H1 (cell line): Measurements from ENCODE around the gene KRT7. TPM values are rescaled to one million over a fixed set of nuclear protein-coding genes. Genes with fewer than 3 reads are reported as not detected.

Experiments used
- CTCF ChIA-PET: fragments of 300-600 bp; sonication (Branson Sonifier 250); formaldehyde crosslinking; loops from one replicate; lab custom pipeline; 2021; ENCODE audit not compliant: partially characterized antibody; lab: Charles Lee
- POLR2A ChIA-PET: fragments of 300-600 bp; sonication (Branson Sonifier 250); formaldehyde crosslinking; loops from one replicate; lab custom pipeline; 2021; ENCODE audit warnings: inconsistent platforms; ENCODE audit not compliant: partially characterized antibody; lab: Charles Lee
- DNase-seq, 2 experiments: peaks; one replicate each; pipeline versions ENCODE4 v3.0.0 to v3.0.0-alpha.2; 2010 to 2022; ENCODE audit warnings: low spot score in 2 of 2, low read depth in 1 of 2, mixed read lengths in 1 of 2
- FAIRE-seq: peaks from 2 replicates; lab custom pipeline; 2011; peaks lifted over from hg19 to GRCh38; lab: Jason Lieb, UNC
- H2AFZ ChIP-seq: 2 replicates; pipeline ENCODE4 v1.8.1; 2012; ENCODE audit warnings: low read length, inconsistent platforms
- H2AK5ac ChIP-seq: 2 replicates; pipeline ENCODE4 v1.6.1; 2013; ENCODE audit warnings: low read depth, low read length
- H2BK120ac ChIP-seq: replicated peaks from 2 replicates; pipeline ENCODE3; 2013; ENCODE audit warnings: low read depth, low read length, inconsistent platforms
- H2BK12ac ChIP-seq: 2 replicates; pipeline ENCODE4 v1.6.1; 2013; ENCODE audit warnings: low read depth, low read length
- H2BK15ac ChIP-seq: 2 replicates; pipeline ENCODE4 v1.6.1; 2013; ENCODE audit warnings: low read length
- H2BK20ac ChIP-seq: 2 replicates; pipeline ENCODE4 v1.6.1; 2013; ENCODE audit warnings: low read length
- H2BK5ac ChIP-seq: 2 replicates; pipeline ENCODE4 v1.6.1; 2013; ENCODE audit warnings: low read depth, low read length
- H3K14ac ChIP-seq: 2 replicates; pipeline ENCODE4 v1.6.1; 2013; ENCODE audit warnings: inconsistent platforms; ENCODE audit not compliant: insufficient read length
- H3K18ac ChIP-seq: 2 replicates; pipeline ENCODE4 v1.6.1; 2013; ENCODE audit warnings: low read length; ENCODE audit errors: extremely low read depth
- H3K23ac ChIP-seq: 2 replicates; pipeline ENCODE4 v1.6.1; 2013; ENCODE audit warnings: inconsistent platforms; ENCODE audit not compliant: insufficient read length
- H3K23me2 ChIP-seq: 2 replicates; pipeline ENCODE4 v1.6.1; 2013; ENCODE audit warnings: low read depth, low read length
- H3K27ac ChIP-seq: 2 replicates; pipeline ENCODE4 v1.6.1; 2011; ENCODE audit warnings: low read depth, low read length, inconsistent platforms
- H3K27me3 ChIP-seq, 4 experiments: replicated peaks in 1 of 4; 1 replicate in 1 of 4; 2 replicates in 3 of 4; pipeline versions ENCODE4 v1.6.1 to v1.8.1; 2011 to 2013; ENCODE audit warnings: low read length in 3 of 4, mild to moderate bottlenecking in 3 of 4, inconsistent platforms in 2 of 4, mixed read lengths in 2 of 4, moderate library complexity in 1 of 4; ENCODE audit not compliant: control insufficient read depth in 3 of 4, insufficient read depth in 3 of 4; ENCODE audit errors: extremely low read depth in 1 of 4
- H3K36me3 ChIP-seq, 4 experiments: 2 replicates each; pipeline versions ENCODE4 v1.6.1 to v1.8.1; 2011 to 2013; ENCODE audit warnings: mild to moderate bottlenecking in 4 of 4, low read length in 3 of 4, moderate library complexity in 2 of 4, control low read depth in 1 of 4, inconsistent platforms in 1 of 4; ENCODE audit not compliant: insufficient read depth in 4 of 4, control insufficient read depth in 2 of 4
- H3K4ac ChIP-seq: replicated peaks from 2 replicates; pipeline ENCODE3; 2013; ENCODE audit warnings: low read length, low read depth, mixed read lengths, inconsistent platforms; ENCODE audit not compliant: insufficient read length
- H3K4me1 ChIP-seq, 4 experiments: replicated peaks in 1 of 4; 1 replicate in 1 of 4; 2 replicates in 3 of 4; pipeline versions ENCODE4 v1.6.1 to v1.8.1; 2011 to 2013; ENCODE audit warnings: low read length in 3 of 4, inconsistent platforms in 2 of 4, mixed read lengths in 1 of 4; ENCODE audit not compliant: insufficient read depth in 4 of 4, control insufficient read depth in 3 of 4
- H3K4me2 ChIP-seq, 2 experiments: 2 replicates each; pipeline versions ENCODE4 v1.6.1 to v1.8.1; 2011 to 2013; ENCODE audit warnings: low read depth in 2 of 2, low read length in 2 of 2, control low read depth in 1 of 2, inconsistent platforms in 1 of 2, mild to moderate bottlenecking in 1 of 2; ENCODE audit not compliant: insufficient read depth in 1 of 2
- H3K4me3 ChIP-seq, 4 experiments: fragments of 200-600, 300-600 bp in 1 of 4; sonication (generic), shearing (Covaris generic), sonication (Bioruptor Twin) in 1 of 4; 2 replicates each; pipeline versions ENCODE4 v1.5.1 to v1.8.1; 2011 to 2016; ENCODE audit warnings: low read length in 4 of 4, low read depth in 3 of 4, control low read depth in 2 of 4, inconsistent platforms in 2 of 4, mild to moderate bottlenecking in 2 of 4, mixed read lengths in 1 of 4, moderate library complexity in 1 of 4; ENCODE audit not compliant: insufficient read depth in 2 of 4; ENCODE audit errors: extremely low read depth in 1 of 4
- H3K56ac ChIP-seq: replicated peaks from 2 replicates; pipeline ENCODE3; 2013; ENCODE audit warnings: low read depth, mild to moderate bottlenecking, mixed read lengths, low read length, inconsistent platforms; ENCODE audit not compliant: insufficient read length
- H3K79me1 ChIP-seq: 2 replicates; pipeline ENCODE4 v1.6.1; 2013; ENCODE audit warnings: low read depth, low read length, control low read depth
- H3K79me2 ChIP-seq, 2 experiments: 2 replicates each; pipeline versions ENCODE4 v1.6.1 to v1.8.1; 2012 to 2013; ENCODE audit warnings: low read length in 2 of 2, mild to moderate bottlenecking in 2 of 2, inconsistent platforms in 1 of 2; ENCODE audit not compliant: insufficient read depth in 2 of 2, control insufficient read depth in 1 of 2
- H3K9ac ChIP-seq, 4 experiments: replicated peaks in 1 of 4; 1 replicate in 1 of 4; 2 replicates in 3 of 4; pipeline versions ENCODE4 v1.6.1 to v1.8.1; 2011 to 2013; ENCODE audit warnings: low read depth in 3 of 4, low read length in 3 of 4, control low read depth in 2 of 4, mild to moderate bottlenecking in 2 of 4, moderate library complexity in 2 of 4, inconsistent platforms in 1 of 4; ENCODE audit errors: extremely low read depth in 1 of 4
- H3K9me3 ChIP-seq, 2 experiments: 2 replicates each; pipeline versions ENCODE4 v1.6.1 to v1.8.1; 2012 to 2013; ENCODE audit warnings: mild to moderate bottlenecking in 2 of 2, moderate library complexity in 2 of 2, control low read depth in 1 of 2, inconsistent platforms in 1 of 2, low read depth in 1 of 2, low read length in 1 of 2, mixed read lengths in 1 of 2; ENCODE audit not compliant: insufficient read depth in 2 of 2
- H4K20me1 ChIP-seq, 2 experiments: replicated peaks in 1 of 2; 2 replicates each; pipeline versions ENCODE3 to v1.8.1; 2011 to 2013; ENCODE audit warnings: inconsistent platforms in 2 of 2, low read length in 2 of 2, mild to moderate bottlenecking in 1 of 2; ENCODE audit not compliant: insufficient read depth in 2 of 2, control insufficient read depth in 1 of 2
- H4K5ac ChIP-seq: 2 replicates; pipeline ENCODE4 v1.6.1; 2013; ENCODE audit warnings: low read length, low read depth, mixed read lengths, inconsistent platforms; ENCODE audit not compliant: insufficient read length
- H4K8ac ChIP-seq: 2 replicates; pipeline ENCODE4 v1.8.0; 2013; ENCODE audit warnings: mild to moderate bottlenecking, moderate library complexity, low read length, inconsistent platforms; ENCODE audit not compliant: insufficient read depth; ENCODE audit errors: extremely low read depth
- H4K91ac ChIP-seq: replicated peaks from 2 replicates; pipeline ENCODE3; 2013; ENCODE audit warnings: low read length, mixed read lengths, inconsistent platforms; ENCODE audit not compliant: insufficient read length
- ASH2L ChIP-seq: fragments of 200-600, 300-600 bp; sonication (generic); IDR thresholded peaks from one replicate; pipeline ENCODE4 v1.7.1; 2017; ENCODE audit warnings: low read length
- BACH1 ChIP-seq: IDR thresholded peaks from 2 replicates; pipeline ENCODE4 v1.6.1; 2012; ENCODE audit warnings: low read length, improper control_type of control experiment
- BCL11A ChIP-seq, 2 experiments: IDR thresholded peaks; one replicate each; pipeline ENCODE4 v1.6.1; 2011; ENCODE audit warnings: low read depth in 2 of 2, low read length in 2 of 2, mild to moderate bottlenecking in 2 of 2
- CBX8 ChIP-seq: fragments of 300-800, 300-1000 bp; sonication (generic); IDR thresholded peaks from 2 replicates; pipeline ENCODE4 v1.7.1; 2016; ENCODE audit warnings: low read depth, low read length, borderline replicate concordance
- CHD1 ChIP-seq: IDR thresholded peaks from 2 replicates; pipeline ENCODE4 v1.6.1; 2012; ENCODE audit warnings: low read depth, low read length, improper control_type of control experiment
- CHD2 ChIP-seq: IDR thresholded peaks from 2 replicates; pipeline ENCODE4 v1.6.1; 2012; ENCODE audit warnings: low read length, improper control_type of control experiment
- EGR1 ChIP-seq: IDR thresholded peaks from 2 replicates; pipeline ENCODE4 v1.6.1; 2011; ENCODE audit warnings: low read depth, low read length, borderline replicate concordance
- NRF1 ChIP-seq: IDR thresholded peaks from 2 replicates; pipeline ENCODE4 v1.6.1; 2011; ENCODE audit warnings: mild to moderate bottlenecking, low read depth, low read length, improper control_type of control experiment
- RXRA ChIP-seq: IDR thresholded peaks from 2 replicates; pipeline ENCODE4 v1.6.1; 2011; ENCODE audit warnings: low read depth, mild to moderate bottlenecking, low read length, moderate library complexity; ENCODE audit not compliant: insufficient read depth
- SAP30 ChIP-seq: fragments of 300-600 bp; sonication (generic); IDR thresholded peaks from 2 replicates; pipeline ENCODE4 v1.7.1; 2012; ENCODE audit warnings: low read length, moderate library complexity, mild to moderate bottlenecking, inconsistent platforms; ENCODE audit not compliant: insufficient read depth, insufficient replicate concordance
- SP2 ChIP-seq: IDR thresholded peaks from 2 replicates; pipeline ENCODE4 v1.6.1; 2012; ENCODE audit warnings: mild to moderate bottlenecking, low read length, inconsistent platforms
- TEAD4 ChIP-seq: IDR thresholded peaks from 2 replicates; pipeline ENCODE4 v1.6.1; 2012; ENCODE audit warnings: low read depth, low read length, inconsistent platforms, mixed read lengths
- WGBS, 2 experiments: shearing (Covaris generic) in 1 of 2; methylation state at CpG; one replicate each; pipeline versions ENCODE4 v1.1.6 to v1.1.7; 2013 to 2015; ENCODE audit warnings: low lambda C conversion rate in 2 of 2, mixed read lengths in 2 of 2, inconsistent platforms in 1 of 2, low coverage in 1 of 2, missing lambda C conversion rate in 1 of 2; ENCODE audit not compliant: insufficient replicate concordance in 2 of 2, insufficient coverage in 1 of 2, insufficient read length in 1 of 2; ENCODE audit errors: extremely low coverage in 1 of 2, missing lambda C conversion rate in 1 of 2; 5-methylcytosine and 5-hydroxymethylcytosine counted together
- polyA plus RNA-seq, 7 experiments: library from polyadenylated mRNA; depleted of rRNA in 3 of 7; stranded (reverse) in 5 of 7; unstranded in 2 of 7; fragments of >200 nt in 5 of 7; fragments of 200-250 nt in 2 of 7; gene quantifications; 1 replicate in 5 of 7; 2 replicates in 1 of 7; 4 replicates in 1 of 7; pipeline versions ENCODE4 v1.2.1 to v1.2.3, GENCODE V29; 2011 to 2013; ENCODE audit warnings: missing spikeins in 2 of 7, mixed read lengths in 2 of 7
- total RNA-seq: library from RNA; stranded (reverse); fragmentation: NEBNext Ultra II Directional; extraction: Animal tissue kit (Norgen Biotek cat#: 25700); gene quantifications from 2 replicates; pipeline ENCODE4 v1.2.1, GENCODE V29; 2021
- TF ChIP-seq, protein P1 (sequence below): IDR thresholded peaks from 2 replicates; pipeline ENCODE4 v1.6.1; 2012; ENCODE audit warnings: inconsistent platforms
- TF ChIP-seq, protein P2 (sequence below): IDR thresholded peaks from 2 replicates; pipeline ENCODE4 v1.6.1; 2011; ENCODE audit warnings: low read length, improper control_type of control experiment

KRT7 gene
- total and polyA plus RNA-seq, 2 of the 8 experiments (the other 6 are each of a cell fraction or from before 2014, with no cell fraction given), result 13.2 to 19.0 TPM

DNA sequence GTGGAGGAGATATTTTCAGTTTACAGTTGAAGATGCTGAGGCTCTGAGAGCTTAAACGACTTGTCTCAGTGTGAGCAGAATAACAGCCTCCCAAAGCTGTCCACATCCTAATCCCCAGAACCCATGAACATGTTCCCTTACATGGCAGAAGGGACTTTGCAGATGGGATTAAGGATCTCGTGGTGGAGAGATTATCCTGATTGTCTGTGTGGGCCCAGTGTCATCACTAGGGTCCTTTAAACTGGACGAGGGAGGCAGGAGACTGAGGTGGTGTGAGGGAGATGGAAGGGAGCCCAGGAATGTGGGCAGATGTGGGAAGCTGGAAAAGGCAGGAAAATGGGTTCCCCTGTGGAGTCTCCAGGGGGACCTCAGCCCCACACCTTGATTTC, 31.6 kb upstream of the KRT7 start:
- Histone ChIP-seq H3K4me2 (no peak overlapping the region), H4K20me1 (no peaks in the 10 kb centered on the region), H3K79me1 (no peaks in the 10 kb centered on the region), H3K9me3 (no peaks in the 10 kb centered on the region), H3K9ac (no peak overlapping the region), H2AK5ac (no peak overlapping the region), H3K27ac (no peak overlapping the region), H3K23ac (no peak overlapping the region), H2BK15ac (no peak overlapping the region), H2BK20ac (peak overlapping the region; percentile 80; the same call in 1 of the 2 replicates), H3K23me2 (no peaks in the 10 kb centered on the region), H2AFZ (no peak overlapping the region), H3K4ac (no peak overlapping the region), H3K18ac (no peak overlapping the region), H3K14ac (no peak overlapping the region), H4K8ac (no peak overlapping the region), H3K56ac (no peak overlapping the region), H3K4me3 (no peak overlapping the region), H2BK5ac (no peak overlapping the region), H2BK12ac (0 out of 2 replicates have a peak overlapping the region, but pooled peaks have one; percentile 60), H4K91ac (peak overlapping the region; percentile 12), H2BK120ac (no peak overlapping the region), H4K5ac (no peak overlapping the region), H3K4me1 (peaks cover 0 to 22% (median 6%) of the 10 kb centered on the region in 4 experiments; a peak in 4 of 7 replicates), H3K79me2 (no peaks in the 10 kb centered on the region), H3K27me3 (no peaks in the 10 kb centered on the region), H3K36me3 (no peaks in the 10 kb centered on the region)
- ChIA-PET POLR2A (no interaction called here), CTCF (interaction anchor here (1.0 to 3.2 kb wide), 10 partner anchors 20 to 586 kb away, joined by 3 to 22 read pairs (median 5); no protein-coding TSS in a partner anchor)
- 65% methylated on average over 3 of the region's 3 CpGs; no CpG with 5 or more reads in 1 of the 2 experiments for WGBS, 2 experiments
- DNase-seq, result no peak
- TF ChIP-seq CBX8 (no peak), RXRA (no peak), BACH1 (no peak), CHD1 (no peak), SP2 (no peak), TEAD4 (no peak), EGR1 (no peak), NRF1 (no peak), BCL11A (IDR thresholded peaks at IDR 0.05; ENCODE audit: low read depth in 2 of 2, low read length in 2 of 2) (no peak), SAP30 (no peak), CHD2 (no peak), ASH2L (no peak)
- TF ChIP-seq, protein P1, sequence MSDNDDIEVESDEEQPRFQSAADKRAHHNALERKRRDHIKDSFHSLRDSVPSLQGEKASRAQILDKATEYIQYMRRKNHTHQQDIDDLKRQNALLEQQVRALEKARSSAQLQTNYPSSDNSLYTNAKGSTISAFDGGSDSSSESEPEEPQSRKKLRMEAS, result no peak
- TF ChIP-seq, protein P2, sequence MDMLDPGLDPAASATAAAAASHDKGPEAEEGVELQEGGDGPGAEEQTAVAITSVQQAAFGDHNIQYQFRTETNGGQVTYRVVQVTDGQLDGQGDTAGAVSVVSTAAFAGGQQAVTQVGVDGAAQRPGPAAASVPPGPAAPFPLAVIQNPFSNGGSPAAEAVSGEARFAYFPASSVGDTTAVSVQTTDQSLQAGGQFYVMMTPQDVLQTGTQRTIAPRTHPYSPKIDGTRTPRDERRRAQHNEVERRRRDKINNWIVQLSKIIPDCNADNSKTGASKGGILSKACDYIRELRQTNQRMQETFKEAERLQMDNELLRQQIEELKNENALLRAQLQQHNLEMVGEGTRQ, result no peak
- no peak for FAIRE-seq
